CD4-positive, alpha-beta T cell (primary cell): Measurements from ENCODE around the gene BORCS8. TPM values are rescaled to one million over a fixed set of nuclear protein-coding genes. Genes with fewer than 3 reads are reported as not detected.

ENCODE experiments used
- ATAC-seq: fragments of 200-7000 bp; cut with Tn5 transposase; one replicate; pipeline ENCODE4 v1.10.0; 2022; ENCODE audit warnings: mild to moderate bottlenecking; ENCODE audit not compliant: poor library complexity
- CTCF ChIA-PET: fragments of 350-600 bp; sonication (Branson Sonifier 250); formaldehyde crosslinking; loops from one replicate; lab custom pipeline; 2021; ENCODE audit warnings: antibody characterized with exemption, inconsistent platforms; lab: Charles Lee
- POLR2A ChIA-PET: fragments of 350-600 bp; sonication (Branson Sonifier 250); formaldehyde crosslinking; loops from one replicate; lab custom pipeline; 2021; ENCODE audit warnings: antibody characterized with exemption, inconsistent platforms; lab: Charles Lee
- DNase-seq, 14 experiments: peaks; one replicate each; pipeline ENCODE4 v3.0.0-alpha.2; 2013 to 2020; ENCODE audit warnings: mixed read lengths in 2 of 14
- H3K27ac ChIP-seq, 2 donors: one replicate each; pipeline versions ENCODE4 v1.5.1 to v1.7.0; 2013; ENCODE audit warnings: low read length in 2 of 2, low read depth in 1 of 2, mild to moderate bottlenecking in 1 of 2
- H3K27me3 ChIP-seq, 2 experiments: 1 replicate in 1 of 2; 2 replicates in 1 of 2; pipeline versions ENCODE4 v1.6.1 to v1.7.0; 2013; ENCODE audit warnings: low read length in 2 of 2, control low read depth in 1 of 2, mild to moderate bottlenecking in 1 of 2, moderate library complexity in 1 of 2; ENCODE audit not compliant: insufficient read depth in 2 of 2, control insufficient read depth in 1 of 2
- H3K36me3 ChIP-seq: one replicate; pipeline ENCODE4 v1.6.1; 2013; ENCODE audit warnings: low read length, control low read depth; ENCODE audit not compliant: insufficient read depth
- H3K4me1 ChIP-seq: one replicate; pipeline ENCODE4 v1.6.1; 2013; ENCODE audit warnings: low read length, control low read depth; ENCODE audit not compliant: insufficient read depth
- H3K4me3 ChIP-seq: one replicate; pipeline ENCODE4 v1.5.1; 2013; ENCODE audit warnings: mild to moderate bottlenecking, low read length, moderate library complexity
- H3K9me3 ChIP-seq, 2 experiments: 1 replicate in 1 of 2; 2 replicates in 1 of 2; pipeline versions ENCODE4 v1.6.1 to v1.7.0; 2013; ENCODE audit warnings: low read length in 2 of 2, mild to moderate bottlenecking in 2 of 2, control low read depth in 1 of 2, moderate library complexity in 1 of 2; ENCODE audit not compliant: control insufficient read depth in 1 of 2, insufficient read depth in 1 of 2
- H3K27ac Mint-ChIP-seq: one replicate; pipeline ENCODE4 v1.8.0; 2020; ENCODE audit warnings: mixed read lengths
- H3K27me3 Mint-ChIP-seq: one replicate; pipeline ENCODE4 v1.8.0; 2021; ENCODE audit warnings: mixed read lengths
- H3K36me3 Mint-ChIP-seq: one replicate; pipeline ENCODE4 v1.8.0; 2021; ENCODE audit warnings: low read depth, mixed read lengths
- H3K4me1 Mint-ChIP-seq: one replicate; pipeline ENCODE4 v1.8.0; 2021; ENCODE audit warnings: low read depth, mixed read lengths
- H3K4me3 Mint-ChIP-seq: one replicate; pipeline ENCODE4 v1.8.0; 2020; ENCODE audit warnings: mild to moderate bottlenecking, mixed read lengths
- H3K9me3 Mint-ChIP-seq: one replicate; pipeline ENCODE4 v1.8.0; 2020; ENCODE audit warnings: mixed read lengths
- CTCF ChIP-seq: fragments of 200-600 bp; IDR thresholded peaks from one replicate; pipeline ENCODE4 v1.8.0; 2022; ENCODE audit warnings: antibody characterized with exemption, mild to moderate bottlenecking
- intact Hi-C, 2 experiments: fragments of 100-400 bp; cut with DNase I in 1 of 2; cut with micrococcal nuclease in 1 of 2; formaldehyde crosslinking; loops; one replicate each; pipeline versions ENCODE4 v1.15.1 to v1.9.0; 2023 to 2025; cut with DNase I, micrococcal nuclease
- total RNA-seq, 174 experiments: library from RNA in 2 of 174; stranded (reverse) in 2 of 174; gene quantifications; one replicate each; pipeline ENCODE4 v1.2.3 and lab custom pipeline; 2021 to 2026

BORCS8 gene
- total RNA-seq, 2 experiments from 2014 or later = 12.0 to 15.0 TPM

GRCh38 chr19:19205416-19206410, 13.8 kb upstream of the BORCS8 start:
- H3K9me3 ChIP-seq = peaks cover 0 to 12% of the 10 kb centered on the region in 2 experiments
- ATAC-seq (no peak), DNase-seq (no peak)
- peaks cover 48% of the 10 kb centered on the region for H3K4me1 ChIP-seq
- H3K27me3 Mint-ChIP-seq = peaks cover 18% of the 10 kb centered on the region
- CTCF ChIA-PET = no interaction called here
- TF ChIP-seq CTCF = no peak
- H3K4me3 Mint-ChIP-seq = peak overlapping the region; percentile 58
- no peaks in the 10 kb centered on the region for H3K27me3 ChIP-seq
- no peak overlapping the region for H3K27ac Mint-ChIP-seq
- no peak overlapping the region for H3K27ac ChIP-seq
- H3K36me3 Mint-ChIP-seq = peaks cover 7% of the 10 kb centered on the region
- H3K9me3 Mint-ChIP-seq = no peaks in the 10 kb centered on the region
- POLR2A ChIA-PET = interaction anchor here (1.1 to 1.2 kb wide), 2 partner anchors 12 to 14 kb away, joined by 3 to 4 read pairs; partner anchors contain the start of gene BORCS8
- intact Hi-C loops = no loop called here
- peaks cover 29% of the 10 kb centered on the region for H3K4me1 Mint-ChIP-seq
- peaks cover 6% of the 10 kb centered on the region for H3K36me3 ChIP-seq
- H3K4me3 ChIP-seq = no peak overlapping the region

- Mint-ChIP-seq H3K27me3 (peaks cover 12% of the 10 kb centered on the region), H3K4me3 (peak overlapping the region; percentile 79), H3K9me3 (no peaks in the 10 kb centered on the region), H3K27ac (no peak overlapping the region), H3K36me3 (peaks cover 13% of the 10 kb centered on the region), H3K4me1 (peaks cover 29% of the 10 kb centered on the region)
- no peaks in the 10 kb centered on the region for H3K27me3 ChIP-seq
- ChIA-PET CTCF (interaction anchor here (0.7 to 1.4 kb wide), 3 partner anchors 21 to 944 kb away, joined by 3 to 6 read pairs (median 4); no protein-coding TSS in a partner anchor), POLR2A (interaction anchor here (4.5 kb wide), 1 partner anchor 13 kb away, joined by 80 read pairs; the partner anchor contains the start of genes BORCS8 and RFXANK)
- peaks cover 12% of the 10 kb centered on the region for H3K36me3 ChIP-seq
- DNase-seq = no peak
- H3K27ac ChIP-seq = no peak overlapping the region
- TF ChIP-seq CTCF = no peak
- H3K9me3 ChIP-seq = peaks cover 0 to 12% of the 10 kb centered on the region in 2 experiments
- H3K4me3 ChIP-seq = no peak overlapping the region
- ATAC-seq = no peak
- intact Hi-C loops = no loop called here
- H3K4me1 ChIP-seq = peaks cover 48% of the 10 kb centered on the region
These were observed 12.2 kb upstream of the BORCS8 start for GRCh38 chr19:19204181-19204580.

GRCh38 chr19:19203012-19203856, 11.3 kb upstream of the BORCS8 start, which contains the start of gene NR2C2AP:
TSS of gene NR2C2AP (minus strand) at chr19:19203414. CDS start at chr19:19203060, 354 bp downstream.
- ATAC-seq (peak; percentile 93), DNase-seq (peak; percentile 83 to 97 (median 89))
- Mint-ChIP-seq H3K4me1 (peaks cover 29% of the 10 kb centered on the region), H3K9me3 (no peaks in the 10 kb centered on the region), H3K27me3 (peaks cover 12% of the 10 kb centered on the region), H3K27ac (peak within 1 kb of the TSS; percentile 94), H3K4me3 (peak within 1 kb of the TSS; percentile 94), H3K36me3 (peaks cover 19% of the 10 kb centered on the region)
- Histone ChIP-seq H3K36me3 (peaks cover 19% of the 10 kb centered on the region), H3K9me3 (peaks cover 0 to 12% of the 10 kb centered on the region in 2 experiments), H3K27me3 (no peaks in the 10 kb centered on the region), H3K4me1 (peaks cover 48% of the 10 kb centered on the region), H3K4me3 (peak within 1 kb of the TSS; percentile 89), H3K27ac (peak within 1 kb of the TSS; percentile 77 to 82)
- TF ChIP-seq CTCF = no peak
- ChIA-PET CTCF (interaction anchor here (0.7 to 1.4 kb wide), 6 partner anchors 10 to 943 kb away, joined by 3 to 6 read pairs (median 4); partner anchors contain the start of gene BORCS8), POLR2A (interaction anchor here (0.6 to 4.5 kb wide), 8 partner anchors 9 to 786 kb away, joined by 3 to 80 read pairs (median 4); partner anchors contain the start of genes BORCS8, COPE, DDX49 and RFXANK)
- intact Hi-C loops = loop anchor here (1.0 kb wide), 2 partner anchors 10 to 11 kb away; partner anchors contain the start of genes BORCS8 (in 1 of the 2) and RFXANK (in 1 of the 2)
